Gastrocnemius medialis (tissue), 4 donors: ENCODE data around the gene LRRC8C. TPM values are rescaled to one million over a fixed set of nuclear protein-coding genes. Genes with fewer than 3 reads are reported as not detected.

Experiments
- ATAC-seq, 2 donors: fragments of 150-250 bp; one replicate each; pipeline ENCODE4 v1.9.1; 2016
- DNase-seq, 2 donors: peaks; one replicate each; pipeline ENCODE4 v3.0.0-alpha.2; 2019
- H3K27ac ChIP-seq, 4 donors: fragments of 200-600 bp; sonication (generic); 1 replicate in 1 of 4; 2 replicates in 3 of 4; pipeline ENCODE4 v1.5.1; 2016 to 2018; ENCODE audit warnings: mild to moderate bottlenecking in 2 of 4, moderate library complexity in 1 of 4
- H3K27me3 ChIP-seq, 3 donors: fragments of 200-600 bp; sonication (generic) in 2 of 3; 1 replicate in 1 of 3; 2 replicates in 2 of 3; pipeline versions ENCODE4 v1.5.1 to v1.6.0; 2016 to 2019; ENCODE audit warnings: mild to moderate bottlenecking in 1 of 3, moderate library complexity in 1 of 3
- H3K36me3 ChIP-seq, 2 donors: fragments of 200-600 bp; sonication (generic) in 1 of 2; one replicate each; pipeline ENCODE4 v1.5.1; 2017 to 2018
- H3K4me1 ChIP-seq, 2 donors: fragments of 200-600 bp; sonication (generic) in 1 of 2; one replicate each; pipeline ENCODE4 v1.5.1; 2016 to 2017; ENCODE audit warnings: mild to moderate bottlenecking in 2 of 2
- H3K4me3 ChIP-seq, 4 donors: fragments of 200-600 bp; sonication (generic) in 3 of 4; 1 replicate in 1 of 4; 2 replicates in 3 of 4; pipeline ENCODE4 v1.5.1; 2016 to 2019; ENCODE audit warnings: mild to moderate bottlenecking in 2 of 4
- H3K9me3 ChIP-seq, 3 donors: fragments of 200-600 bp; sonication (generic) in 2 of 3; 1 replicate in 1 of 3; 2 replicates in 2 of 3; pipeline ENCODE4 v1.5.1; 2016 to 2019
- POLR2A ChIP-seq, 2 donors: fragments of 450-650 bp; IDR thresholded peaks; one replicate each; pipeline ENCODE4 v1.6.1; 2017; ENCODE audit warnings: antibody characterized with exemption in 2 of 2, mild to moderate bottlenecking in 2 of 2, moderate library complexity in 2 of 2
- in situ Hi-C, 4 donors: fragments of 200-750 bp; cut with MboI; loops; one replicate each; pipeline versions ENCODE4 v1.15.0 to v1.8.0; 2017; ENCODE audit warnings: low sequenced_read_pairs in 4 of 4
- intact Hi-C: fragments of 100-400 bp; cut with DNase I; formaldehyde crosslinking; loops from one replicate; pipeline ENCODE4 v1.15.1; 2023; ENCODE audit warnings: low total_unique reads
- total RNA-seq, 4 donors: library from RNA; depleted of rRNA; stranded (reverse); fragments of >200 nt; gene quantifications; one replicate each; pipeline versions ENCODE4 v1.1.0 to v1.2.3, GENCODE V29; 2016
- TF ChIP-seq, protein P1 (sequence below), 5 experiments: fragments of 450-650 bp in 3 of 5; fragments of 200-600 bp in 2 of 5; sonication (generic) in 2 of 5; IDR thresholded peaks in 4 of 5; conservative IDR thresholded peaks in 1 of 5; 1 replicate in 4 of 5; 2 replicates in 1 of 5; pipeline ENCODE4 v1.5.1; 2016 to 2019; ENCODE audit warnings: antibody characterized with exemption in 5 of 5, mild to moderate bottlenecking in 3 of 5, moderate library complexity in 3 of 5

Gene LRRC8C
- total RNA-seq, 4 donors from 2014 or later: 2.9 to 5.8 (median 4.1) TPM

DNA sequence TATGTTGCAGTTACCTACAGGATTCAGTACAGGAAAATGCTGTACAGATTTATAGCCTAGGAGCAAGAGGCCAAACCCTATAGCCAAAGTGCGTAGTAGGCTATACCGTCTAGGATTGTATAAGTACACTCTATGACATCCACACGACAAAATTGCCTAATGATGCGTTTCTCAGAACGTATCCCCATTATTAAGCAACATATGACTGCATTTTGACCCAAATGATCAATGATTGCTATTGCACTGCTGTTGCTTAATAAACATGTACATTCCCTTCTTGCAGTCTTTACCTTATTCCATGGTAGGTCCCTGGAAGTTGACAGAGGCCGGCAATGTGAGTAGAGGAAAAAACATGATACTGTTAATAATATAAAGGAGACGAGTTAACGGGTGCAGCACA is 33.0 kb downstream of the LRRC8C start:
- TF ChIP-seq, protein P1, sequence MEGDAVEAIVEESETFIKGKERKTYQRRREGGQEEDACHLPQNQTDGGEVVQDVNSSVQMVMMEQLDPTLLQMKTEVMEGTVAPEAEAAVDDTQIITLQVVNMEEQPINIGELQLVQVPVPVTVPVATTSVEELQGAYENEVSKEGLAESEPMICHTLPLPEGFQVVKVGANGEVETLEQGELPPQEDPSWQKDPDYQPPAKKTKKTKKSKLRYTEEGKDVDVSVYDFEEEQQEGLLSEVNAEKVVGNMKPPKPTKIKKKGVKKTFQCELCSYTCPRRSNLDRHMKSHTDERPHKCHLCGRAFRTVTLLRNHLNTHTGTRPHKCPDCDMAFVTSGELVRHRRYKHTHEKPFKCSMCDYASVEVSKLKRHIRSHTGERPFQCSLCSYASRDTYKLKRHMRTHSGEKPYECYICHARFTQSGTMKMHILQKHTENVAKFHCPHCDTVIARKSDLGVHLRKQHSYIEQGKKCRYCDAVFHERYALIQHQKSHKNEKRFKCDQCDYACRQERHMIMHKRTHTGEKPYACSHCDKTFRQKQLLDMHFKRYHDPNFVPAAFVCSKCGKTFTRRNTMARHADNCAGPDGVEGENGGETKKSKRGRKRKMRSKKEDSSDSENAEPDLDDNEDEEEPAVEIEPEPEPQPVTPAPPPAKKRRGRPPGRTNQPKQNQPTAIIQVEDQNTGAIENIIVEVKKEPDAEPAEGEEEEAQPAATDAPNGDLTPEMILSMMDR (IDR thresholded peaks at IDR 0.05 in 4 of 5, conservative IDR thresholded peaks at IDR 0.05 in 1 of 5): no peak
- no peak for TF ChIP-seq POLR2A (IDR thresholded peaks at IDR 0.05)
- in situ Hi-C loops: no loop called here
- Histone ChIP-seq H3K9me3 (no peaks in the 10 kb centered on the region), H3K36me3 (no peaks in the 10 kb centered on the region), H3K4me3 (no peak overlapping the region), H3K27me3 (no peaks in the 10 kb centered on the region), H3K27ac (no peak overlapping the region), H3K4me1 (peaks cover 0 to 4% of the 10 kb centered on the region in 2 donors)
- ATAC-seq (no peak), DNase-seq (no peak)
- intact Hi-C loops: no loop called here

DNA sequence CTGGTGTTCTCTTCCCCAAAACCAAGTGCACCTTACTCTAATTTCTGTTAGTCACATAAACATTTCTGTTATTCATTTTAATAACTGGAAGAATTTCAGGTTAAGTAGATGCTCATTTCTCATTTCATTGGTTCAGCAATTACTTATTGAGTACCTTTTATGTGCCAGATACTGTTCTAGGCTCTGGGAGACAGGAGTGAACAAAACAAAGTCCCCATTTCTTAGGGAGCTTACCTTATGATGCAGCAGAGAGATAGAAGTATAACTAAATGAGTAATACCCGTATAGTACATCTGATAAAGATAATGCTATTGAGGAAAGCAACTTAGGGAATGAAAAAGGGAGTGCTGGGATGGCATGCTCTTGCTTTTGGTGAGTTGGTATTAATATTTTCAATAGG is 33.7 kb downstream of the LRRC8C start:
- no peak overlapping the region for H3K27ac ChIP-seq
- ATAC-seq: no peak
- H3K4me3 ChIP-seq: no peak overlapping the region
- in situ Hi-C loops: no loop called here
- TF ChIP-seq, protein P1 (IDR thresholded peaks at IDR 0.05 in 4 of 5, conservative IDR thresholded peaks at IDR 0.05 in 1 of 5): no peak
- no peak for TF ChIP-seq POLR2A (IDR thresholded peaks at IDR 0.05)
- DNase-seq: no peak
- H3K36me3 ChIP-seq: no peaks in the 10 kb centered on the region
- H3K27me3 ChIP-seq: no peaks in the 10 kb centered on the region
- intact Hi-C loops: no loop called here
- H3K9me3 ChIP-seq: no peaks in the 10 kb centered on the region
- peaks cover 0 to 3% of the 10 kb centered on the region in 2 donors for H3K4me1 ChIP-seq

DNA sequence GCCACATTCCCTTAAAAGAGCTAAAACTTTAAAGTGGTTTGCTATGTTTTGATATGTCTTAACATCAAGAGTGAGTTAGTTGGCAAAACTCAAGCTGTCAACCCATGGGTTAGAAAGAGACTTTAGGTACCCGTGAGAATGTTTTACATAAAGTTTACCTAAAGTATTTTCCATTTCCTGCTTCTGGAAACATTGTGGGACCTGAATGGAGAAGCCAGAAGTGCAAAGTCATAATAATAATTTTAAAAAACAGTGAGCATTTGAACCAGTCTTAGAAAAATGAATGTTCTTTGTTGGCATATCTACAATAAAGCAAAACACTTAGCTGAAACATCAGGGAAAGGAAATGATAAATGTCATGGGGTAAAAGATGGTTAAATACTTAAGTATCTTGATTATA is 34.8 kb downstream of the LRRC8C start:
- peaks cover 0 to 3% of the 10 kb centered on the region in 2 donors for H3K4me1 ChIP-seq
- intact Hi-C loops: no loop called here

DNA sequence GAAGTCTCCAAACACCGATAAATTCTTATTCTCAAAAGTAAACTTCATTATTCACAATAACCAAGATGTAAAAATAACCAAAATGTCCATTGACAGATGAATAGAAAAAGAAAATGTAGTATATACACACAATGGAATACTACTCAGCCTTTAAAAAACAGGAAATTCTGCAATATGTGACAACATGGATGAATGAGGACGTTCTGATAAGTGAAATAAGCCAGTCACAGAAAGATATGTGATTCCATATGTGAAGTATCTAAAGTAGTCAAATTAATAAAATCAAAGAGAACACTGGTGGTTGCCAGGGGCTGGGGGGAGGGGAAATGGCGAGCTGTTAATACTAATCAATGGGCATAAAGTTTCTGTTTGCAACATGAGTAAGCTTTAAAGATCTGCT is 36.0 kb downstream of the LRRC8C start:
- H3K27ac ChIP-seq: no peak overlapping the region
- H3K4me1 ChIP-seq: peaks cover 0 to 7% of the 10 kb centered on the region in 2 donors
- no peak overlapping the region for H3K4me3 ChIP-seq
- DNase-seq: no peak
- H3K36me3 ChIP-seq: no peaks in the 10 kb centered on the region
- intact Hi-C loops (no loop called here), in situ Hi-C loops (no loop called here)
- H3K27me3 ChIP-seq: no peaks in the 10 kb centered on the region
- ATAC-seq: no peak
- TF ChIP-seq, protein P1 (IDR thresholded peaks at IDR 0.05 in 4 of 5, conservative IDR thresholded peaks at IDR 0.05 in 1 of 5): no peak
- TF ChIP-seq POLR2A (IDR thresholded peaks at IDR 0.05): no peak
- H3K9me3 ChIP-seq: no peaks in the 10 kb centered on the region

More for the DNA sequence above, 34.8 kb downstream of the LRRC8C start:
- in situ Hi-C loops: no loop called here
- TF ChIP-seq, protein P1 (IDR thresholded peaks at IDR 0.05 in 4 of 5, conservative IDR thresholded peaks at IDR 0.05 in 1 of 5): no peak
- TF ChIP-seq POLR2A (IDR thresholded peaks at IDR 0.05): no peak
- Histone ChIP-seq H3K27ac (peak overlapping the region in 2 of 4 donors; percentile 5 to 36), H3K9me3 (no peaks in the 10 kb centered on the region), H3K4me3 (no peak overlapping the region), H3K27me3 (no peaks in the 10 kb centered on the region), H3K36me3 (no peaks in the 10 kb centered on the region)
- DNase-seq (no peak), ATAC-seq (no peak)

DNA sequence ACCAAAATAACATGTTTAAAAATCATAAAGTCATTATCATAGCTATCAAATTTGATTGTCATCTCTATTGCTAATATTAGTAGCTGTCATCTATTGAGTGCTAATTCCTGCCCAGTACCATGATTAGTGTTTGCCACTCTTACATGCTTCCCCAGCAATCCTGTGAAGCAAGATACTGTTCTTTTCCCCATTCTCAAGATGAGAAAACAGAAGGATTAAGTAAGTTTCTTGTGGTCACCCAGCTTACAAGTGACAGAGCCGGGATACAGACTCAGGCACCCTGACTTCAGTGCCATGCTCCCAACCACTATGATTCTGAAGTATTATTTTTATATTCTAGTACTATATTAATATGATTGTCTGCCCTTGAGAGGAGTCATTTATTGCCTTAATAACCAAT is 36.5 kb downstream of the LRRC8C start:
- in situ Hi-C loops: no loop called here

More for the DNA sequence above, 36.5 kb downstream of the LRRC8C start:
- Histone ChIP-seq H3K9me3 (no peaks in the 10 kb centered on the region), H3K27ac (no peak overlapping the region), H3K4me1 (peaks cover 0 to 7% of the 10 kb centered on the region in 2 donors), H3K36me3 (no peaks in the 10 kb centered on the region), H3K27me3 (no peaks in the 10 kb centered on the region), H3K4me3 (no peak overlapping the region)
- no peak for ATAC-seq
- TF ChIP-seq, protein P1 (IDR thresholded peaks at IDR 0.05 in 4 of 5, conservative IDR thresholded peaks at IDR 0.05 in 1 of 5): no peak
- no peak for TF ChIP-seq POLR2A (IDR thresholded peaks at IDR 0.05)
- intact Hi-C loops: no loop called here
- no peak for DNase-seq
